GM23338 (cell line): Measurements from ENCODE around the gene PLAA. TPM values are rescaled to one million over a fixed set of nuclear protein-coding genes. Genes with fewer than 3 reads are reported as not detected.

Source experiments
- ATAC-seq: fragments of 200-7000 bp; cut with Tn5 transposase; 3 replicates; pipeline ENCODE4 v1.9.1; 2020
- DNase-seq: peaks from one replicate; pipeline ENCODE4 v3.0.0-alpha.2; 2015; ENCODE audit warnings: low spot score
- H2AFZ ChIP-seq: fragments of 200-600 bp; sonication (generic); 2 replicates; pipeline ENCODE4 v1.8.0; 2016; ENCODE audit warnings: antibody characterized with exemption, mild to moderate bottlenecking, moderate library complexity
- H3F3A ChIP-seq: fragments of 200-600 bp; sonication (generic); replicated peaks from 2 replicates; pipeline ENCODE4 v1.8.0; 2017; ENCODE audit warnings: antibody characterized with exemption, mixed run types, low read depth
- H3K27ac ChIP-seq: fragments of 200-600 bp; sonication (generic); 2 replicates; pipeline ENCODE4 v1.6.1; 2016; ENCODE audit warnings: low read depth
- H3K27me3 ChIP-seq: fragments of 200-600 bp; sonication (generic); 2 replicates; pipeline ENCODE4 v1.8.0; 2016; ENCODE audit warnings: mild to moderate bottlenecking, mixed run types, moderate library complexity; ENCODE audit not compliant: insufficient read depth
- H3K36me3 ChIP-seq: fragments of 200-600 bp; sonication (generic); 2 replicates; pipeline ENCODE4 v1.8.0; 2016; ENCODE audit warnings: mild to moderate bottlenecking; ENCODE audit not compliant: insufficient read depth
- H3K4me1 ChIP-seq: fragments of 200-600 bp; sonication (generic); 2 replicates; pipeline ENCODE4 v1.8.0; 2016; ENCODE audit warnings: mild to moderate bottlenecking, moderate library complexity; ENCODE audit not compliant: insufficient read depth
- H3K4me2 ChIP-seq: fragments of 200-600 bp; sonication (generic); 2 replicates; pipeline ENCODE4 v1.7.1; 2017; ENCODE audit warnings: mixed run types
- H3K4me3 ChIP-seq: fragments of 200-600 bp; sonication (generic); 2 replicates; pipeline ENCODE4 v1.6.1; 2016; ENCODE audit warnings: mixed run types
- H3K79me2 ChIP-seq: fragments of 200-600 bp; sonication (generic); replicated peaks from 2 replicates; pipeline ENCODE4 v1.8.0; 2017; ENCODE audit warnings: mild to moderate bottlenecking; ENCODE audit not compliant: insufficient read depth
- H3K9me2 ChIP-seq: fragments of 200-600 bp; sonication (generic); 2 replicates; pipeline ENCODE4 v1.8.0; 2017; ENCODE audit not compliant: insufficient read depth
- H4K20me1 ChIP-seq: fragments of 200-600 bp; sonication (generic); replicated peaks from 2 replicates; pipeline ENCODE4 v1.8.0; 2017; ENCODE audit warnings: mild to moderate bottlenecking; ENCODE audit not compliant: insufficient read depth
- H3K27ac Mint-ChIP-seq: 2 replicates; pipeline ENCODE4 v1.8.0; 2020; ENCODE audit warnings: inconsistent platforms, mild to moderate bottlenecking, moderate library complexity, mixed read lengths
- H3K27me3 Mint-ChIP-seq: 3 replicates; pipeline ENCODE4 v1.8.0; 2022; ENCODE audit warnings: low read depth, mild to moderate bottlenecking, moderate library complexity, mixed read lengths, inconsistent platforms; ENCODE audit not compliant: insufficient read depth, poor library complexity
- H3K36me3 Mint-ChIP-seq: 3 replicates; pipeline ENCODE4 v1.8.0; 2021; ENCODE audit warnings: low read depth, mild to moderate bottlenecking, inconsistent platforms, moderate library complexity, mixed read lengths
- H3K4me1 Mint-ChIP-seq: 3 replicates; pipeline ENCODE4 v1.8.0; 2020; ENCODE audit warnings: mild to moderate bottlenecking, inconsistent platforms, mixed read lengths
- H3K4me3 Mint-ChIP-seq: 3 replicates; pipeline ENCODE4 v1.8.0; 2021; ENCODE audit warnings: moderate library complexity, mild to moderate bottlenecking, inconsistent platforms, mixed read lengths
- H3K9me3 Mint-ChIP-seq: 3 replicates; pipeline ENCODE4 v1.8.0; 2020; ENCODE audit warnings: moderate library complexity, mild to moderate bottlenecking, inconsistent platforms, mixed read lengths
- CREB1 ChIP-seq: fragments of 250-450 bp; sonication (Bioruptor Pico); IDR thresholded peaks from 2 replicates; pipeline ENCODE4 v1.5.0; 2020; ENCODE audit warnings: low read depth, mild to moderate bottlenecking, moderate library complexity
- CTCF ChIP-seq, 2 experiments: fragments of 200-600 bp in 1 of 2; sonication (generic) in 1 of 2; conservative IDR thresholded peaks; 2 replicates each; pipeline versions ENCODE4 v1.5.1 to v1.6.1; 2016 to 2017; ENCODE audit warnings: antibody characterized with exemption in 2 of 2, low read depth in 2 of 2, mild to moderate bottlenecking in 2 of 2, moderate library complexity in 1 of 2
- EZH2phosphoT487 ChIP-seq: fragments of 200-600 bp; sonication (generic); IDR thresholded peaks from one replicate; pipeline ENCODE4 v1.8.1; 2018; ENCODE audit warnings: antibody characterized with exemption; ENCODE audit not compliant: unreplicated experiment
- JUNB ChIP-seq: IDR thresholded peaks from one replicate; pipeline ENCODE4 v1.6.1; 2016; ENCODE audit warnings: antibody characterized with exemption; ENCODE audit not compliant: unreplicated experiment
- POLR2AphosphoS5 ChIP-seq: IDR thresholded peaks from 2 replicates; pipeline ENCODE4 v1.6.1; 2016; ENCODE audit warnings: antibody characterized with exemption, low read depth
- polyA plus RNA-seq: library from polyadenylated mRNA; unstranded; fragments of >200 nt; fragmentation: Nextera tagmentation; extraction: Ambion mirVana; gene quantifications from 2 replicates; pipeline ENCODE4 v1.2.1, GENCODE V29; 2016
- small RNA-seq: library from RNA; depleted of rRNA; stranded (forward); fragments of <200 nt; gene quantifications from one replicate; pipeline ENCODE3, GENCODE V24; 2014; ENCODE audit warnings: low replicate concordance
- total RNA-seq: library from RNA; depleted of rRNA; stranded (reverse); fragments of >200 nt; shearing (Covaris generic); gene quantifications from 2 replicates; pipeline ENCODE4 v1.2.3, GENCODE V29; 2014; rRNA removed
- TF ChIP-seq, protein P1 (sequence below): IDR thresholded peaks from one replicate; pipeline ENCODE4 v1.6.1; 2018; ENCODE audit warnings: antibody characterized with exemption; ENCODE audit not compliant: unreplicated experiment

PLAA gene
- total and polyA plus RNA-seq, 2 experiments from 2014 or later, result 24.8 to 72.1 TPM

DNA sequence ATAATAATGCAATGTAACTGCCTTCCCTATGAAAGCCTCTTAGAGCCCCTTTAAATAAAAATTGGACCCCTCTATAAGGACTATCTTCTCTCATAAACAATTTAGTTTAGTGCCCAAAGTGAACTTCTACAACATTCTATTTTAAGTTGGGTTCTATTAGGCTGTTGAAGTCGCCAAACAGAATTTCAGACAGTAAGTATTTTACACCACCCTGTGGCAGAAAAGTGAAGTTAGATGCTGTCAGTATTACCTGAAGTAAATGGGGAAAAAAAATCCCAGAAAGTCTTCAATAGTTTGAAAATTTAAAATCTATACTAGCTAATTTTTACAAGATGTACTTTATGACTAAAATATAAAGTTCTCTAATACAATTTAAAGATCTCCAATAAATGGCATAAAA, 84.0 kb downstream of the PLAA start:
- Mint-ChIP-seq H3K4me3 (no peak overlapping the region), H3K9me3 (no peaks in the 10 kb centered on the region), H3K36me3 (peaks cover 24% of the 10 kb centered on the region), H3K27me3 (peaks cover 4% of the 10 kb centered on the region), H3K4me1 (no peaks in the 10 kb centered on the region), H3K27ac (no peak overlapping the region)
- Histone ChIP-seq H3K4me3 (no peak overlapping the region), H3K4me2 (no peak overlapping the region), H3K9me2 (no peaks in the 10 kb centered on the region), H3K27me3 (no peaks in the 10 kb centered on the region), H3F3A (no peaks in the 10 kb centered on the region), H3K27ac (no peak overlapping the region), H4K20me1 (no peaks in the 10 kb centered on the region), H2AFZ (no peak overlapping the region), H3K79me2 (no peaks in the 10 kb centered on the region), H3K4me1 (no peaks in the 10 kb centered on the region), H3K36me3 (peaks cover 7% of the 10 kb centered on the region)
- DNase-seq (peak; percentile 62), ATAC-seq (no peak)
- TF ChIP-seq, protein P1, sequence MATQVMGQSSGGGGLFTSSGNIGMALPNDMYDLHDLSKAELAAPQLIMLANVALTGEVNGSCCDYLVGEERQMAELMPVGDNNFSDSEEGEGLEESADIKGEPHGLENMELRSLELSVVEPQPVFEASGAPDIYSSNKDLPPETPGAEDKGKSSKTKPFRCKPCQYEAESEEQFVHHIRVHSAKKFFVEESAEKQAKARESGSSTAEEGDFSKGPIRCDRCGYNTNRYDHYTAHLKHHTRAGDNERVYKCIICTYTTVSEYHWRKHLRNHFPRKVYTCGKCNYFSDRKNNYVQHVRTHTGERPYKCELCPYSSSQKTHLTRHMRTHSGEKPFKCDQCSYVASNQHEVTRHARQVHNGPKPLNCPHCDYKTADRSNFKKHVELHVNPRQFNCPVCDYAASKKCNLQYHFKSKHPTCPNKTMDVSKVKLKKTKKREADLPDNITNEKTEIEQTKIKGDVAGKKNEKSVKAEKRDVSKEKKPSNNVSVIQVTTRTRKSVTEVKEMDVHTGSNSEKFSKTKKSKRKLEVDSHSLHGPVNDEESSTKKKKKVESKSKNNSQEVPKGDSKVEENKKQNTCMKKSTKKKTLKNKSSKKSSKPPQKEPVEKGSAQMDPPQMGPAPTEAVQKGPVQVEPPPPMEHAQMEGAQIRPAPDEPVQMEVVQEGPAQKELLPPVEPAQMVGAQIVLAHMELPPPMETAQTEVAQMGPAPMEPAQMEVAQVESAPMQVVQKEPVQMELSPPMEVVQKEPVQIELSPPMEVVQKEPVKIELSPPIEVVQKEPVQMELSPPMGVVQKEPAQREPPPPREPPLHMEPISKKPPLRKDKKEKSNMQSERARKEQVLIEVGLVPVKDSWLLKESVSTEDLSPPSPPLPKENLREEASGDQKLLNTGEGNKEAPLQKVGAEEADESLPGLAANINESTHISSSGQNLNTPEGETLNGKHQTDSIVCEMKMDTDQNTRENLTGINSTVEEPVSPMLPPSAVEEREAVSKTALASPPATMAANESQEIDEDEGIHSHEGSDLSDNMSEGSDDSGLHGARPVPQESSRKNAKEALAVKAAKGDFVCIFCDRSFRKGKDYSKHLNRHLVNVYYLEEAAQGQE, result no peak
- peak; percentile 45 to 57; a peak in 3 of 4 replicates for TF ChIP-seq CTCF (conservative IDR thresholded peaks at IDR 0.05; ENCODE audit: low read depth in 2 of 2)

- Histone ChIP-seq H3K27ac (no peak overlapping the region), H3K9me2 (no peaks in the 10 kb centered on the region), H3K4me2 (no peak overlapping the region), H3K79me2 (peaks cover 13% of the 10 kb centered on the region; the same call in 1 of the 2 replicates), H3K36me3 (peaks cover 12% of the 10 kb centered on the region), H3K27me3 (no peaks in the 10 kb centered on the region), H3F3A (no peaks in the 10 kb centered on the region), H2AFZ (no peak overlapping the region), H3K4me1 (no peaks in the 10 kb centered on the region), H4K20me1 (no peaks in the 10 kb centered on the region), H3K4me3 (no peak overlapping the region)
- TF ChIP-seq JUNB (no peak), CREB1 (CRISPR knock-in tag) (no peak), CTCF (conservative IDR thresholded peaks at IDR 0.05; ENCODE audit: low read depth in 2 of 2) (peak; percentile 92 to 94), POLR2AphosphoS5 (no peak), EZH2phosphoT487 (no peak)
- Mint-ChIP-seq H3K27me3 (peaks cover 4% of the 10 kb centered on the region), H3K36me3 (peaks cover 46% of the 10 kb centered on the region), H3K4me1 (no peaks in the 10 kb centered on the region), H3K27ac (no peak overlapping the region), H3K9me3 (no peaks in the 10 kb centered on the region; the same call in 2 of the 3 replicates), H3K4me3 (no peak overlapping the region)
- peak; percentile 82 for ATAC-seq
- DNase-seq, result peak; percentile 89
These were observed 90.5 kb downstream of the PLAA start for GRCh38 chr9:26856413-26857032.

Small RNA genes within 50 kb of the gene (small RNA-seq; reads per million reads assigned to genes)
- not detected for gene RN7SL100P

Other genes with a start within 250 kb of the PLAA start
- 47.9 and 57.9 TPM in 2 replicates for gene CAAP1, start 54.4 kb downstream of the PLAA start, total RNA-seq
- gene CAAP1, start 54.4 kb downstream of the PLAA start, polyA plus RNA-seq, result 56.2 and 59.7 TPM in 2 replicates
- gene IFT74, start 9.2 kb upstream of the PLAA start, total RNA-seq, result 14.1 and 14.6 TPM in 2 replicates
- 20.9 and 30.0 TPM in 2 replicates for gene IFT74, start 9.2 kb upstream of the PLAA start, polyA plus RNA-seq
- gene LRRC19, start 58.4 kb upstream of the PLAA start, total RNA-seq, result not detected in 2 replicates
- 0.59 and 0.71 TPM in 2 replicates for gene LRRC19, start 58.4 kb upstream of the PLAA start, polyA plus RNA-seq
- 7.9 and 9.4 TPM in 2 replicates for gene TEK, start 162.0 kb upstream of the PLAA start, total RNA-seq
- 1.5 and 1.9 TPM in 2 replicates for gene TEK, start 162.0 kb upstream of the PLAA start, polyA plus RNA-seq